OCI-LY7 (cell line): Measurements from ENCODE around the gene RPS6KA2. TPM values are rescaled to one million over a fixed set of nuclear protein-coding genes. Genes with fewer than 3 reads are reported as not detected.

Experiments
- BruUV-seq: library from RNA; stranded (reverse); fragments of 400-500 nt; replicated peaks from 2 replicates; lab custom pipeline; 2021; lab: Mats Ljungman, UMichigan
- CTCF ChIA-PET: fragments of 300-600 bp; sonication (Branson Sonifier 250); formaldehyde crosslinking; loops from one replicate; lab custom pipeline; 2022; ENCODE audit warnings: antibody characterized with exemption; ENCODE audit not compliant: unreplicated experiment; lab: Charles Lee
- POLR2A ChIA-PET: fragments of 300-600 bp; sonication (Branson Sonifier 250); formaldehyde crosslinking; loops from one replicate; lab custom pipeline; 2022; ENCODE audit warnings: antibody characterized with exemption; lab: Charles Lee
- DNase-seq: peaks from one replicate; pipeline ENCODE4 v3.0.0-alpha.2; 2015; ENCODE audit warnings: low spot score
- H2AFZ ChIP-seq: fragments of 200-600 bp; sonication (generic), shearing (Covaris generic); 2 replicates; pipeline ENCODE4 v1.6.1; 2014; ENCODE audit warnings: mild to moderate bottlenecking, antibody characterized with exemption, low read length, moderate library complexity
- H3K27ac ChIP-seq: fragments of 200-600 bp; sonication (generic); 2 replicates; pipeline ENCODE4 v1.5.1; 2014; ENCODE audit warnings: mixed run types, low read depth, mild to moderate bottlenecking, moderate library complexity, low read length, inconsistent platforms; ENCODE audit not compliant: poor library complexity, severe bottlenecking
- H3K36me3 ChIP-seq: fragments of 200-600 bp; sonication (generic); 2 replicates; pipeline ENCODE4 v1.6.1; 2014; ENCODE audit warnings: mild to moderate bottlenecking, antibody characterized with exemption, low read length, moderate library complexity, mixed read lengths; ENCODE audit not compliant: insufficient read depth
- H3K4me1 ChIP-seq: fragments of 200-600 bp; sonication (generic); 2 replicates; pipeline ENCODE4 v1.5.1; 2014; ENCODE audit warnings: mild to moderate bottlenecking, low read length; ENCODE audit not compliant: insufficient read depth, poor library complexity, severe bottlenecking
- H3K4me2 ChIP-seq: fragments of 200-600 bp; sonication (generic); 2 replicates; pipeline ENCODE4 v1.6.1; 2014; ENCODE audit warnings: mild to moderate bottlenecking, low read length
- H3K4me3 ChIP-seq: fragments of 200-600 bp; sonication (generic); 2 replicates; pipeline ENCODE4 v1.5.1; 2014; ENCODE audit warnings: mild to moderate bottlenecking, low read depth, low read length; ENCODE audit not compliant: poor library complexity, severe bottlenecking
- H3K79me2 ChIP-seq: fragments of 200-600 bp; sonication (generic); 2 replicates; pipeline ENCODE4 v1.6.1; 2016; ENCODE audit warnings: low read depth, mild to moderate bottlenecking, low read length, moderate library complexity, mixed read lengths; ENCODE audit not compliant: insufficient read depth
- H3K9me2 ChIP-seq: fragments of 200-600 bp; sonication (generic); 2 replicates; pipeline ENCODE4 v1.6.1; 2016; ENCODE audit warnings: mild to moderate bottlenecking, low read length, mixed read lengths; ENCODE audit not compliant: insufficient read depth
- H3K9me3 ChIP-seq: fragments of 200-600 bp; sonication (generic); 2 replicates; pipeline ENCODE4 v1.6.1; 2014; ENCODE audit warnings: mild to moderate bottlenecking, mixed run types, low read length, mixed read lengths
- H4K20me1 ChIP-seq: fragments of 200-600 bp; sonication (generic); 2 replicates; pipeline ENCODE4 v1.6.1; 2014; ENCODE audit warnings: mild to moderate bottlenecking, antibody characterized with exemption, low read length, moderate library complexity, mixed read lengths; ENCODE audit not compliant: insufficient read depth
- EZH2phosphoT487 ChIP-seq: fragments of 200-600 bp; sonication (generic); IDR thresholded peaks from 2 replicates; pipeline ENCODE4 v1.6.1; 2018; ENCODE audit warnings: low read depth, borderline replicate concordance, mild to moderate bottlenecking, mixed run types, antibody characterized with exemption, low read length, moderate library complexity, mixed read lengths
- intact Hi-C: fragments of 100-400 bp; cut with micrococcal nuclease; formaldehyde crosslinking; loops from one replicate; pipeline ENCODE4 v1.10.0; 2022; ENCODE audit not compliant: unreplicated experiment
- total RNA-seq, 2 experiments: library from RNA; depleted of rRNA in 1 of 2; stranded (reverse); fragments of >200 nt in 1 of 2; shearing (Covaris generic) in 1 of 2; gene quantifications; 2 replicates each; pipeline ENCODE4 v1.2.3, GENCODE V29; 2014 to 2022
- TF ChIP-seq, protein P1 (sequence below): fragments of 200-600 bp; sonication (generic); conservative IDR thresholded peaks from 2 replicates; pipeline ENCODE4 v1.5.1; 2014; ENCODE audit warnings: mild to moderate bottlenecking, antibody characterized with exemption, low read length, moderate library complexity, mixed read lengths

Gene RPS6KA2
- total RNA-seq, 2 experiments from 2014 or later, result 0.69 to 1.9 TPM

DNA sequence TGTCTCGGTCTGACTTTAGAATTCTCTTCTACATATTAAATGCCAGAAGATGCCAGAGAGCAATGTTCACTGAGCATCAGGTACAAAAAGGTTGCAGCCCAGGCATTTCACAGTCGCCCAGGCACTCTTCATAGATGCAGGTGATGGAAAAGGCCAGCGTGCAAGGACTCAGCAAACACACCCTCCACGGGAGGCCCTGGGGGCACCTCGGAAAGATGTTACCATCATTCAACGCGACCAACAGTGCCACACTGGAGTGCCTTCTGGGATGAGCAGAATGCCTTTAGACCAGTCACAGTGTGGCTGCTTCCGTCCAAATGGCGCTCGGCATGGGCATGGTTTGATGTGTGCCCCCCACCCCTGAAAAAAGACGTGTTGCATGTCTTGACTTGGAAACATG lies 36.0 kb downstream of the RPS6KA2 start:
- no peak overlapping the region for H3K4me3 ChIP-seq
- H4K20me1 ChIP-seq, result no peaks in the 10 kb centered on the region
- H3K79me2 ChIP-seq, result no peaks in the 10 kb centered on the region
- no peaks in the 10 kb centered on the region for H3K9me3 ChIP-seq
- intact Hi-C loops, result no loop called here
- H2AFZ ChIP-seq, result no peak overlapping the region
- no peak for TF ChIP-seq EZH2phosphoT487
- no TSS peak for BruUV-seq
- H3K9me2 ChIP-seq, result no peaks in the 10 kb centered on the region
- ChIA-PET POLR2A (no interaction called here), CTCF (no interaction called here)
- no peak for DNase-seq
- H3K36me3 ChIP-seq, result no peaks in the 10 kb centered on the region
- no peak overlapping the region for H3K4me2 ChIP-seq
- H3K27ac ChIP-seq, result no peak overlapping the region
- H3K4me1 ChIP-seq, result peaks cover 35% of the 10 kb centered on the region

DNA sequence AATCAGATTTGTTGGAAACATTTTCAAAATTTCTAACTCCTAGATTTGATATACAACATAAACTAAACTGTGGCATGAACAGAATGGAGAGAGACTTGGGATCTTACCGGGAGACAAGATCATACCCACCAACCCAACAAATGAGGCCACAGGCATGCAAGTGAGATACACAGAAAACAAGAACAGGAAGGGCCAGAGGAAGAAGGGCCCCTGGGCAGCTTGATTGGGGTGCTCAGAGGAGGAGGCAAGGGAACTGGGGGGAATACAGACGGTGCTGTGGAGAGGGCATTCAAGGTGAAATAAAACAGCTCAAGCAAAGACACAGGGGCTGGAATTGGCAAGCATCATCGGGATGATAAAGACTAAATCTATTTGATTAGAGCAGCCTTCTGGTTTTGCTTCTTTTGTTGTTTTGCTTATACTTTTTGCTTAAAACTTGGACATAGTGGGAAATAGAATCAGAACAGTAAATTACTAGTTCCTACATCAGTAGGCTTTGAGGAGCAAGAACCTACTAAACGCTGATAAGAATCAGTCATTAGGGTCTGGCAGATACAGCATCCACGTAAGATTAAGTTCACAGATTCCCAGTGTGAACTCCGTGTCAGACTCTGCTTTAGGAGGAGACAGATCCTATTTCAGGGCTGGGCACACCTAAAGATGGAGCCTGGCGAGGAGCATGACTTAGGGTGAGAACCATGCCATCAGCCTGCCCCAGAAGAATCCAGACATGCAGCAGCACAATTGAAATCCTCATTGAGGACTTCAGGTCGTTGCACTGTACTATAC lies 37.1 kb downstream of the RPS6KA2 start:
- CTCF ChIA-PET, result no interaction called here
- TF ChIP-seq EZH2phosphoT487, result no peak
- TF ChIP-seq, protein P1, sequence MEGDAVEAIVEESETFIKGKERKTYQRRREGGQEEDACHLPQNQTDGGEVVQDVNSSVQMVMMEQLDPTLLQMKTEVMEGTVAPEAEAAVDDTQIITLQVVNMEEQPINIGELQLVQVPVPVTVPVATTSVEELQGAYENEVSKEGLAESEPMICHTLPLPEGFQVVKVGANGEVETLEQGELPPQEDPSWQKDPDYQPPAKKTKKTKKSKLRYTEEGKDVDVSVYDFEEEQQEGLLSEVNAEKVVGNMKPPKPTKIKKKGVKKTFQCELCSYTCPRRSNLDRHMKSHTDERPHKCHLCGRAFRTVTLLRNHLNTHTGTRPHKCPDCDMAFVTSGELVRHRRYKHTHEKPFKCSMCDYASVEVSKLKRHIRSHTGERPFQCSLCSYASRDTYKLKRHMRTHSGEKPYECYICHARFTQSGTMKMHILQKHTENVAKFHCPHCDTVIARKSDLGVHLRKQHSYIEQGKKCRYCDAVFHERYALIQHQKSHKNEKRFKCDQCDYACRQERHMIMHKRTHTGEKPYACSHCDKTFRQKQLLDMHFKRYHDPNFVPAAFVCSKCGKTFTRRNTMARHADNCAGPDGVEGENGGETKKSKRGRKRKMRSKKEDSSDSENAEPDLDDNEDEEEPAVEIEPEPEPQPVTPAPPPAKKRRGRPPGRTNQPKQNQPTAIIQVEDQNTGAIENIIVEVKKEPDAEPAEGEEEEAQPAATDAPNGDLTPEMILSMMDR, result no peak
- DNase-seq, result no peak
- no TSS peak for BruUV-seq
- H4K20me1 ChIP-seq, result no peaks in the 10 kb centered on the region
- no peaks in the 10 kb centered on the region for H3K9me3 ChIP-seq
- H2AFZ ChIP-seq, result peak overlapping the region; percentile 94; the same call in 1 of the 2 replicates
- peak overlapping the region; percentile 79 for H3K4me2 ChIP-seq
- no peaks in the 10 kb centered on the region for H3K79me2 ChIP-seq
- H3K27ac ChIP-seq, result no peak overlapping the region
- H3K36me3 ChIP-seq, result no peaks in the 10 kb centered on the region
- no peak overlapping the region for H3K4me3 ChIP-seq
- H3K4me1 ChIP-seq, result peaks cover 35% of the 10 kb centered on the region
- POLR2A ChIA-PET, result interaction anchor here (0.6 to 1.1 kb wide), 2 partner anchors 10 to 418 kb away, joined by 3 read pairs; no protein-coding TSS in a partner anchor
- intact Hi-C loops, result loop anchor here (5.0 kb wide), 1 partner anchor 128 kb away; no protein-coding TSS in a partner anchor
- no peaks in the 10 kb centered on the region for H3K9me2 ChIP-seq

DNA sequence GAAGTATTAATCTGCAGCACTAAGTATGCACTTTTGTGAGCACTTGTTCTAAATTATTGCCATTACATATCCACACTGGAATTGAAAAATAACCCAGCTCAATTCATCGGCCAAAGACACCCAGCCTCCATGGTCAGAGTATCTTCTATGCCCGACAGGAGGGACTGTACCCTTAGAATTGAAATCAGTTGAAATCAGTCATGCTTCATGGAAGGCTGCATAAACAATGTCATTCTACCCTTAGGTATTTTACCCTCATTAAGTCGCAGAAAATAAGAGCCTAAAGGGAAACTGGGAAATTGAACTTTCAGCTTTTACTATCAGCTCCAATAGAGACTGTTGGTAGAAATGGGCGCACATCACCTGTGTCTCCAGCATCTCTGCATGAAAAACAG lies 37.7 kb downstream of the RPS6KA2 start:
- H3K9me3 ChIP-seq, result no peaks in the 10 kb centered on the region
- H3K27ac ChIP-seq, result peak overlapping the region; percentile 93
- H3K4me1 ChIP-seq, result peaks cover 35% of the 10 kb centered on the region
- TF ChIP-seq EZH2phosphoT487, result no peak
- TF ChIP-seq, protein P1, result no peak
- H3K9me2 ChIP-seq, result no peaks in the 10 kb centered on the region
- POLR2A ChIA-PET, result interaction anchor here (0.6 to 1.7 kb wide), 6 partner anchors 8 to 248 kb away, joined by 3 to 6 read pairs (median 4); partner anchors contain the start of gene RPS6KA2
- peak overlapping the region; percentile 32 for H3K4me3 ChIP-seq
- peak overlapping the region; percentile 94; the same call in 1 of the 2 replicates for H2AFZ ChIP-seq
- peak; percentile 5 for DNase-seq
- intact Hi-C loops, result loop anchor here (5.0 kb wide), 1 partner anchor 127 kb away; no protein-coding TSS in a partner anchor
- H4K20me1 ChIP-seq, result no peaks in the 10 kb centered on the region
- BruUV-seq, result no TSS peak
- H3K79me2 ChIP-seq, result no peaks in the 10 kb centered on the region
- H3K4me2 ChIP-seq, result peak overlapping the region; percentile 79
- no peaks in the 10 kb centered on the region for H3K36me3 ChIP-seq
- CTCF ChIA-PET, result interaction anchor here (1.7 kb wide), 1 partner anchor 38 kb away, joined by 7 read pairs; no protein-coding TSS in a partner anchor
